Measurements from ENCODE around the gene FAM219A. TPM values are rescaled to one million over a fixed set of nuclear protein-coding genes. Genes with fewer than 3 reads are reported as not detected.

The FAM219A gene
- polyA plus RNA-seq, 2 donors = 4.2 TPM

GRCh38 chr9:34382879-34383278 lies 75.5 kb downstream of the FAM219A start:
- 88 to 93% methylated on average over 3 of the region's 3 CpGs for WGBS, 2 donors

GRCh38 chr9:34382054-34382453 lies 76.3 kb downstream of the FAM219A start:
- Histone ChIP-seq H3K4me3 (ENCODE audit: low read depth in 1 of 2, low read length in 2 of 2) (no peak overlapping the region), H3K36me3 (ENCODE audit: control insufficient read depth in 2 of 2, insufficient read depth in 2 of 2, low read length in 1 of 2) (no peaks in the 10 kb centered on the region), H3K4me1 (ENCODE audit: control insufficient read depth in 2 of 2, insufficient read depth in 2 of 2, low read length in 1 of 2) (peaks cover 12 to 16% of the 10 kb centered on the region in 2 donors), H3K27me3 (ENCODE audit: control insufficient read depth in 1 of 2, insufficient read depth in 2 of 2, low read length in 2 of 2) (no peaks in the 10 kb centered on the region), H3K27ac (ENCODE audit: low read depth in 2 of 2, low read length in 1 of 2) (no peak overlapping the region), H3K9me3 (ENCODE audit: control insufficient read depth in 2 of 2, insufficient read depth in 1 of 2, low read depth in 1 of 2, low read length in 1 of 2) (no peaks in the 10 kb centered on the region)
- 82 to 90% methylated on average over 5 of the region's 5 CpGs for WGBS, 2 donors

More at GRCh38 chr9:34382879-34383278, 75.5 kb downstream of the FAM219A start:
- Histone ChIP-seq H3K4me1 (ENCODE audit: control insufficient read depth in 2 of 2, insufficient read depth in 2 of 2, low read length in 1 of 2) (peaks cover 12 to 16% of the 10 kb centered on the region in 2 donors), H3K27ac (ENCODE audit: low read depth in 2 of 2, low read length in 1 of 2) (no peak overlapping the region), H3K27me3 (ENCODE audit: control insufficient read depth in 1 of 2, insufficient read depth in 2 of 2, low read length in 2 of 2) (no peaks in the 10 kb centered on the region), H3K36me3 (ENCODE audit: control insufficient read depth in 2 of 2, insufficient read depth in 2 of 2, low read length in 1 of 2) (no peaks in the 10 kb centered on the region), H3K9me3 (ENCODE audit: control insufficient read depth in 2 of 2, insufficient read depth in 1 of 2, low read depth in 1 of 2, low read length in 1 of 2) (no peaks in the 10 kb centered on the region), H3K4me3 (ENCODE audit: low read depth in 1 of 2, low read length in 2 of 2) (no peak overlapping the region)

- peaks cover 12 to 16% of the 10 kb centered on the region in 2 donors for H3K4me1 ChIP-seq (ENCODE audit: control insufficient read depth in 2 of 2, insufficient read depth in 2 of 2, low read length in 1 of 2)
- H3K36me3 ChIP-seq (ENCODE audit: control insufficient read depth in 2 of 2, insufficient read depth in 2 of 2, low read length in 1 of 2) = no peaks in the 10 kb centered on the region
- 25 to 30% methylated on average over 16 to 17 of the region's 17 CpGs for WGBS, 2 donors
- H3K9me3 ChIP-seq (ENCODE audit: control insufficient read depth in 2 of 2, insufficient read depth in 1 of 2, low read depth in 1 of 2, low read length in 1 of 2) = no peaks in the 10 kb centered on the region
- H3K4me3 ChIP-seq (ENCODE audit: low read depth in 1 of 2, low read length in 2 of 2) = peak overlapping the region; percentile 35 to 55
- no peaks in the 10 kb centered on the region for H3K27me3 ChIP-seq (ENCODE audit: control insufficient read depth in 1 of 2, insufficient read depth in 2 of 2, low read length in 2 of 2)
- peak overlapping the region in 1 of 2 donors; percentile 43 for H3K27ac ChIP-seq (ENCODE audit: low read depth in 2 of 2, low read length in 1 of 2)
These were observed 77.0 kb downstream of the FAM219A start for GRCh38 chr9:34381323-34381722.

DNA sequence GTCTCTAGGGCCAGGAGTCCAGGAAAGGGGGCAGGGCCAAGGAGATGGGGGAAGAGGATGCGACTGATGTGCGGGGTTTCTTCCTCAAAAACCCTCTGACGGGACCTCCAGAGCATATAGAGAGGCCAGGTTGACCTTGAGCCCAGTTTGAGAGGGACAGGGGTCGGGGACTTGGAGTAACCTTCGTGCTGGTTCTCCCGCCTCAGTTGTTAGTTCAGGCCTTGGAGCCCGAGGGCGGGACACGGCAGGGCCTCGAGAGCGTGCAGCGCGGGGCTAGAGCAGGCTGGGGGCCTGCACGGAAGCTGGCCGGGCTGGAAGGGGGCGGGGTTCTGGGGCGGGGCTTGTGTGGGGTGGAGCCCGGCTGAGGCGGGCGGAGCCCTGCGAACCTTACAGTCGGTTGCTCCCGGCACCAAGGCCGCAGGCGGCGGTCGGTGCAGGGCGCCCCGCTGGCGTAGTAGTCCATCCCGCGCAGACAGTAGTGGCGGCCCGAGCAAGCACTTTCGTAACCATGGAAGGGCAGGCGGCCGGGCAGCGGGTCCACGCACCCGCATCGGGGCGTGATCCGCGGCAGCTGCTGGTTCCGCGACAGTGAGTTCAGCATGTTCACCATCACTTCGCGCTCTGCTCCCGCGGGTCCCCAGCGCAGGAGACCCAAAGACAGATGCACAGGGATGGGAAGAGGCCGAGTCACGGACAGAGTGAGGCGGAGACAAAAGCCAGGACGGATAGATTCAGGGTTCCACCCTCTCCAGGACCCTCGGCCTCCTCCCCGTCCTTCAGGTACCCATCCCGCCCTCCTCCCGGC lies 77.7 kb downstream of the FAM219A start:
- H3K4me3 ChIP-seq (ENCODE audit: low read depth in 1 of 2, low read length in 2 of 2) = peak overlapping the region; percentile 35 to 55
- peaks cover 12 to 16% of the 10 kb centered on the region in 2 donors for H3K4me1 ChIP-seq (ENCODE audit: control insufficient read depth in 2 of 2, insufficient read depth in 2 of 2, low read length in 1 of 2)
- H3K27ac ChIP-seq (ENCODE audit: low read depth in 2 of 2, low read length in 1 of 2) = peak overlapping the region in 1 of 2 donors; percentile 63
- H3K27me3 ChIP-seq (ENCODE audit: control insufficient read depth in 1 of 2, insufficient read depth in 2 of 2, low read length in 2 of 2) = no peaks in the 10 kb centered on the region
- no peaks in the 10 kb centered on the region for H3K36me3 ChIP-seq (ENCODE audit: control insufficient read depth in 2 of 2, insufficient read depth in 2 of 2, low read length in 1 of 2)
- WGBS, 2 donors = 3 to 4% methylated on average over 55 to 59 of the region's 59 CpGs
- H3K9me3 ChIP-seq (ENCODE audit: control insufficient read depth in 2 of 2, insufficient read depth in 1 of 2, low read depth in 1 of 2, low read length in 1 of 2) = no peaks in the 10 kb centered on the region

DNA sequence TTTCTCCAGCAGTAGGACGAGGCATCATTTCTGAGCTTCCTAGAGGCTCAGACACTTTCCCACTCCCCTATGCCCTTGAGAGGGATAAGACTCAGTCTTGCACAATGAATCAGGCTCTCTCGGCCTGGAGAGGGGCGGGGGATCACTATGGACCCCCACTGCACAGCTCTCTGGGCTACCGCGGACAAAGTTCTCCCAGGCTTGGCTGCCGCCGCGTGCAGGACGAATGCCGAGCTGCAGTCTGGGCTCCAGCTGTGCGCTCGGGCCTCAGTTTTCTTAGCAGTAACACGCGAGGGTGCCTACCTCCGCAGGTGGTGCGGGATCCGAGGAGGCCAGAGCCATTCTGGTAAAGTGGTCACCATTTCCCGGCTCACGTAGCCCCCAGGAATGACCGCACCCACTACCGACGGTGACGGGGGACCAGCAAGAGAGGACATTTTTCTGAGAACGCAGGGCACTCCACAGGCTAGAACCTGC lies 78.3 kb downstream of the FAM219A start:
- no peaks in the 10 kb centered on the region for H3K36me3 ChIP-seq (ENCODE audit: control insufficient read depth in 2 of 2, insufficient read depth in 2 of 2, low read length in 1 of 2)
- H3K9me3 ChIP-seq (ENCODE audit: control insufficient read depth in 2 of 2, insufficient read depth in 1 of 2, low read depth in 1 of 2, low read length in 1 of 2) = no peaks in the 10 kb centered on the region
- H3K4me1 ChIP-seq (ENCODE audit: control insufficient read depth in 2 of 2, insufficient read depth in 2 of 2, low read length in 1 of 2) = peaks cover 12 to 17% of the 10 kb centered on the region in 2 donors
- peak overlapping the region in 1 of 2 donors; percentile 63 for H3K27ac ChIP-seq (ENCODE audit: low read depth in 2 of 2, low read length in 1 of 2)
- H3K27me3 ChIP-seq (ENCODE audit: control insufficient read depth in 1 of 2, insufficient read depth in 2 of 2, low read length in 2 of 2) = no peaks in the 10 kb centered on the region
- WGBS, 2 donors = 32 to 37% methylated on average over 24 of the region's 24 CpGs
- H3K4me3 ChIP-seq (ENCODE audit: low read depth in 1 of 2, low read length in 2 of 2) = peak overlapping the region; percentile 35 to 57

- Histone ChIP-seq H3K27ac (ENCODE audit: low read depth in 2 of 2, low read length in 1 of 2) (peak overlapping the region; percentile 14 to 63), H3K4me1 (ENCODE audit: control insufficient read depth in 2 of 2, insufficient read depth in 2 of 2, low read length in 1 of 2) (peaks cover 12 to 19% of the 10 kb centered on the region in 2 donors), H3K27me3 (ENCODE audit: control insufficient read depth in 1 of 2, insufficient read depth in 2 of 2, low read length in 2 of 2) (no peaks in the 10 kb centered on the region), H3K4me3 (ENCODE audit: low read depth in 1 of 2, low read length in 2 of 2) (peak overlapping the region; percentile 35 to 57), H3K9me3 (ENCODE audit: control insufficient read depth in 2 of 2, insufficient read depth in 1 of 2, low read depth in 1 of 2, low read length in 1 of 2) (no peaks in the 10 kb centered on the region), H3K36me3 (ENCODE audit: control insufficient read depth in 2 of 2, insufficient read depth in 2 of 2, low read length in 1 of 2) (no peaks in the 10 kb centered on the region)
- 7 to 9% methylated on average over 35 of the region's 35 CpGs for WGBS, 2 donors
These were observed 78.9 kb downstream of the FAM219A start for GRCh38 chr9:34379334-34380033.

DNA sequence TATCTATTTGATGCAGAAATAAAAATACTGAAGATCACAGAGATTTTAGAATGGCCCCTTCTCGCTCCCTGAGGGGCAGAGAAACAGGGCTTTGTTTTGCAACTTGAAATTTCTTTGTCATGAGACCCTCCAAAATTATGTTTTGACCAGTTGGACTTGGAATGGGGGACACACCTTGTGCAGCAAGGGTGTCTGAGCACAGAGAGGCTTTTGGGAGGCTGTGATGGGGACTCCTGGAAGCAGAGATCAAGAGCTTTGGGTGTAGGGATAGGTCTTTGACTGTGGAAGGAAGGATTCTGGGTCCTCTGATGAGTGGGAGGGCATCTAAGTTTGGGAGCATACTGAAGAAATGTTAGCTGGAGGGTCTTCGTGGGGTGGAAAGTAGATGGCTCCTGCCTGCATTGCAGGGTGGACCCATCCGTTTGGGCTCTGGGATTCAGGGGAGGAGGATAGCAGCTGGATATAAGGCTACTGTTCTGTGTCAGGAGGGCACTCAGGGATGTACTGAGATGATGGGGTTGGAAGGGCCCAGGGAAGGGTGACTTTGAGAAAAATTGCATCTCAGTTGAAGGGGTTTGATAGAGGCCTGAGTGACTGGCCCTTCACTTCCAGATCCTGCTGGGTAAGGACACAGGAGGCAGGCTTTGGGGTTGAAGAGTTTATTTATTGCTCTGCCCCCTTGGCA lies 79.9 kb downstream of the FAM219A start:
- Histone ChIP-seq H3K4me3 (ENCODE audit: low read depth in 1 of 2, low read length in 2 of 2) (no peak overlapping the region), H3K27ac (ENCODE audit: low read depth in 2 of 2, low read length in 1 of 2) (no peak overlapping the region), H3K9me3 (ENCODE audit: control insufficient read depth in 2 of 2, insufficient read depth in 1 of 2, low read depth in 1 of 2, low read length in 1 of 2) (no peaks in the 10 kb centered on the region), H3K4me1 (ENCODE audit: control insufficient read depth in 2 of 2, insufficient read depth in 2 of 2, low read length in 1 of 2) (peaks cover 12 to 16% of the 10 kb centered on the region in 2 donors), H3K27me3 (ENCODE audit: control insufficient read depth in 1 of 2, insufficient read depth in 2 of 2, low read length in 2 of 2) (no peaks in the 10 kb centered on the region), H3K36me3 (ENCODE audit: control insufficient read depth in 2 of 2, insufficient read depth in 2 of 2, low read length in 1 of 2) (no peaks in the 10 kb centered on the region)
- WGBS, 2 donors = 95 to 98% methylated on average over 3 of the region's 3 CpGs

- H3K4me1 ChIP-seq (ENCODE audit: control insufficient read depth in 2 of 2, insufficient read depth in 2 of 2, low read length in 1 of 2) = peaks cover 12 to 19% of the 10 kb centered on the region in 2 donors
- 5 to 6% methylated on average over 21 of the region's 21 CpGs for WGBS, 2 donors
- peak overlapping the region; percentile 35 to 63 for H3K27ac ChIP-seq (ENCODE audit: low read depth in 2 of 2, low read length in 1 of 2)
- no peaks in the 10 kb centered on the region for H3K9me3 ChIP-seq (ENCODE audit: control insufficient read depth in 2 of 2, insufficient read depth in 1 of 2, low read depth in 1 of 2, low read length in 1 of 2)
- peaks cover 0 to 2% of the 10 kb centered on the region in 2 donors for H3K36me3 ChIP-seq (ENCODE audit: control insufficient read depth in 2 of 2, insufficient read depth in 2 of 2, low read length in 1 of 2)
- H3K4me3 ChIP-seq (ENCODE audit: low read depth in 1 of 2, low read length in 2 of 2) = peak overlapping the region; percentile 66 to 69
- H3K27me3 ChIP-seq (ENCODE audit: control insufficient read depth in 1 of 2, insufficient read depth in 2 of 2, low read length in 2 of 2) = no peaks in the 10 kb centered on the region
These were observed 81.0 kb downstream of the FAM219A start for GRCh38 chr9:34377404-34377746.
